HG03060 (cell line): ENCODE measurements around the gene DACT3.

Experiments
- ATAC-seq: cut with Tn5 transposase; IDR thresholded peaks from one replicate; pipeline ENCODE4 v1.9.1; 2021; ENCODE audit warnings: low read depth, moderate number of reproducible peaks; ENCODE audit not compliant: unreplicated experiment

The DACT3 gene

GRCh38 chr19:46670813-46671212 lies 9.8 kb upstream of the DACT3 start:
- no peak for ATAC-seq

- ATAC-seq: no peak
Measured at GRCh38 chr19:46668662-46669061, 7.7 kb upstream of the DACT3 start.

- no peak for ATAC-seq
Measured at GRCh38 chr19:46665072-46665471, 4.1 kb upstream of the DACT3 start.

- no peak for ATAC-seq
Measured at GRCh38 chr19:46661735-46662592, 982 bp upstream of the DACT3 start.

GRCh38 chr19:46660551-46661019 lies 397 bp downstream of the DACT3 start:
- ATAC-seq: no peak

- no peak for ATAC-seq
Measured at GRCh38 chr19:46660008-46660517, 919 bp downstream of the DACT3 start.

GRCh38 chr19:46659151-46660007 lies 1.6 kb downstream of the DACT3 start:
- ATAC-seq: no peak

- ATAC-seq: no peak
Measured at GRCh38 chr19:46656541-46656940, 4.4 kb downstream of the DACT3 start.

- ATAC-seq: no peak
Measured at GRCh38 chr19:46654621-46655152, 6.3 kb downstream of the DACT3 start.

- no peak for ATAC-seq
Measured at GRCh38 chr19:46650445-46650844, 10.5 kb downstream of the DACT3 start.

- ATAC-seq: no peak
Measured at GRCh38 chr19:46648961-46649960, 11.7 kb downstream of the DACT3 start.

GRCh38 chr19:46648060-46648960 lies 12.7 kb downstream of the DACT3 start:
- ATAC-seq: no peak

- ATAC-seq: no peak
Measured at GRCh38 chr19:46646402-46646801, 14.6 kb downstream of the DACT3 start.

GRCh38 chr19:46644720-46645119 lies 16.3 kb downstream of the DACT3 start:
- no peak for ATAC-seq

GRCh38 chr19:46640656-46641055 lies 20.3 kb downstream of the DACT3 start:
- no peak for ATAC-seq

- no peak for ATAC-seq
Measured at GRCh38 chr19:46639358-46640182, 21.4 kb downstream of the DACT3 start.

- ATAC-seq: no peak
Measured at GRCh38 chr19:46637224-46637623, 23.8 kb downstream of the DACT3 start.
